HFF-Myc (cell line): ENCODE results near the gene KCNJ15.

Experiments
- DNase-seq: peaks from one replicate; pipeline ENCODE4 v3.0.0-alpha.2; 2011; ENCODE audit warnings: low read depth; ENCODE audit errors: extremely low read depth
- H3K4me3 ChIP-seq: replicated peaks from 2 replicates; pipeline ENCODE4 v1.5.1; 2011; ENCODE audit warnings: low read depth, mild to moderate bottlenecking, control low read depth, low read length
- TF ChIP-seq, protein P1 (sequence below): IDR thresholded peaks from 2 replicates; pipeline ENCODE4 v1.5.1; 2012; ENCODE audit warnings: mild to moderate bottlenecking, low read depth, low read length, control low read depth; ENCODE audit errors: missing control alignments

Gene KCNJ15

GRCh38 chr21:38354746-38355145 lies 98.0 kb downstream of the KCNJ15 start:
- DNase-seq: no peak
- no peak overlapping the region for H3K4me3 ChIP-seq
- TF ChIP-seq, protein P1, sequence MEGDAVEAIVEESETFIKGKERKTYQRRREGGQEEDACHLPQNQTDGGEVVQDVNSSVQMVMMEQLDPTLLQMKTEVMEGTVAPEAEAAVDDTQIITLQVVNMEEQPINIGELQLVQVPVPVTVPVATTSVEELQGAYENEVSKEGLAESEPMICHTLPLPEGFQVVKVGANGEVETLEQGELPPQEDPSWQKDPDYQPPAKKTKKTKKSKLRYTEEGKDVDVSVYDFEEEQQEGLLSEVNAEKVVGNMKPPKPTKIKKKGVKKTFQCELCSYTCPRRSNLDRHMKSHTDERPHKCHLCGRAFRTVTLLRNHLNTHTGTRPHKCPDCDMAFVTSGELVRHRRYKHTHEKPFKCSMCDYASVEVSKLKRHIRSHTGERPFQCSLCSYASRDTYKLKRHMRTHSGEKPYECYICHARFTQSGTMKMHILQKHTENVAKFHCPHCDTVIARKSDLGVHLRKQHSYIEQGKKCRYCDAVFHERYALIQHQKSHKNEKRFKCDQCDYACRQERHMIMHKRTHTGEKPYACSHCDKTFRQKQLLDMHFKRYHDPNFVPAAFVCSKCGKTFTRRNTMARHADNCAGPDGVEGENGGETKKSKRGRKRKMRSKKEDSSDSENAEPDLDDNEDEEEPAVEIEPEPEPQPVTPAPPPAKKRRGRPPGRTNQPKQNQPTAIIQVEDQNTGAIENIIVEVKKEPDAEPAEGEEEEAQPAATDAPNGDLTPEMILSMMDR: no peak

- TF ChIP-seq, protein P1: no peak
- no peak for DNase-seq
- H3K4me3 ChIP-seq: no peak overlapping the region
Observed at GRCh38 chr21:38355353-38355752, 98.6 kb downstream of the KCNJ15 start.

DNA sequence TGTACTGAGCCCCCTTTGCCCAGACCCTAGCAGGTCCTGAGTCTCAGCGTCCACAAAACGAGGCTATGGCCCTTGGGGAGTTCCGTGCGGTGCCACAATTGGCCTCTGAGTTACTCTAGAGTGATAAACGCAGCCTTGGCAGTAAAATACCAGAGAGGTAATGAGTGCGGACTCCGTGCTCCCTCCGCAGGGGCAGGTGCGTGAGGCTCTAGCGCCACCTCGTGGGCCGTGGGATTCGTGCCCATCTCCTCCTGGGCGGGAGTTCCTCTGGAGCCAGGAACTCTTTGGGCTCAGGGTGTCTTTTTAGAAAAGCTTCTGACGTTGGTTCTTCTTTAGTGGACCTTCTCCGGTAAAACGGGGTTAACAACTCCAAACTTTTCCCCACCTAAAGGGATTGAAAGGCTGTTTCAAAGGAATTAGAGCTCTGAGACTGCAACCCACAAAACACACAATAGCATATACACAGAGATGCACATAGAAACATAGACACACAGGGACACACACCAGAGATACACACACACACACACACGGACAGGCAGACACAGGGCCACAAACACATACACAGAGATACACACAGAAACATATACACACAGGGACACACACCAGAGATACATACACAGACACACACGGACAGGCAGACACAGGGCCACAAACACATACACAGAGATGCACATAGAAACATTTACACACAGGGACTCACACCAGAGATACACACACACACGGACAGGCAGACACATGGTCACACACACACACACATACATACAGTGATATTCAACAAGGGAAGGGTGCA lies 99.4 kb downstream of the KCNJ15 start:
- TF ChIP-seq, protein P1: peak; percentile 99
- no peak overlapping the region for H3K4me3 ChIP-seq
- DNase-seq: peak; percentile 50
